ENCODE measurements around the gene GPHA2. TPM values are rescaled to one million over a fixed set of nuclear protein-coding genes. Genes with fewer than 3 reads are reported as not detected.

Gene GPHA2
- total and polyA plus RNA-seq, 2 of the 13 experiments (the other 11 are each of a cell fraction or from before 2014, with no cell fraction given), result 13.0 to 19.1 TPM

DNA sequence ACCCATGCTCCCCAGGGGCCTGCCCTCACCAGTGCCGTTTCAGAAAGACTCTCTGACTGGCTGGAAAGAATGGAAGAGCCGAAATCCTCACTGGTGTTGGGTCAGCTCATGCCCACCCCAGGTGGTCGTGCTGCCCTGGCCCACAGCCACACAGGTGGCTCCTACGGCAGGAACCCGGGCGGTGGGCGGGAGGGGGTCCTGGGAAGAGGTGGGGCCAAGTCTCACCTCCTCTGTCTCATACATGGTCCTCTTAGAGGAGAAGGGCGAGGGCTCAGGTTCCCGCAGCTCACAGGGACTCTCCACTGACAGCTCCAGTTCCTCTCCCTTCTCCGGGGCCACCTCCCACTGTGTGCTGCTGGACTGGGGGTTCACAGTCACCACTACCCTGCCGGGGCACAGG lies 26.9 kb downstream of the GPHA2 start:
- Histone ChIP-seq H3K27me3 (ENCODE audit: control insufficient read depth in 1 of 2, insufficient read depth in 2 of 2, low read length in 2 of 2) (no peaks in the 10 kb centered on the region), H2AFZ (ENCODE audit: low read length) (no peak overlapping the region), H3K9ac (ENCODE audit: insufficient read depth, low read depth, low read length) (no peak overlapping the region), H3K36me3 (replicated peaks in 1 of 2; ENCODE audit: control insufficient read depth in 1 of 2, insufficient read depth in 2 of 2, low read length in 2 of 2) (peaks cover 43 to 66% of the 10 kb centered on the region in 2 experiments; a peak in 4 of 5 replicates), H3K4me3 (replicated peaks in 1 of 3; ENCODE audit: insufficient read depth in 1 of 3, low read depth in 2 of 3, low read length in 3 of 3) (no peak overlapping the region), H4K20me1 (ENCODE audit: insufficient read depth, low read length) (no peaks in the 10 kb centered on the region), H3K79me2 (ENCODE audit: insufficient read depth, low read length) (no peaks in the 10 kb centered on the region), H3K9me3 (ENCODE audit: low read length) (no peaks in the 10 kb centered on the region), H3K4me1 (ENCODE audit: insufficient read depth, low read length) (no peaks in the 10 kb centered on the region), H3K27ac (ENCODE audit: extremely low read length, insufficient read depth, low read length) (no peak overlapping the region), H3K4me2 (ENCODE audit: low read depth, low read length) (no peak overlapping the region)
- intact Hi-C loops (cut with micrococcal nuclease; ENCODE audit: unreplicated experiment) (no loop called here), in situ Hi-C loops (cut with HindIII; ENCODE audit: extremely low pct_ligation_motif_present, low pct_unique_long_range_greater_than_20kb) (no loop called here)
- FAIRE-seq, result no peak
- no CpG with 5 or more reads among the region's 11 CpGs for WGBS (ENCODE audit: low lambda C conversion rate)
- DNase-seq (ENCODE audit: low spot score), result no peak
- CTCF ChIA-PET (ENCODE audit: low intra/inter-chr PET ratio, low total read pairs), result no interaction called here
- no TSS peak for BruUV-seq (replicated peaks)
- no peak for ATAC-seq
- TF ChIP-seq ZNF256 (CRISPR knock-in tag; conservative IDR thresholded peaks at IDR 0.05) (no peak), CHCHD3 (CRISPR knock-in tag; IDR thresholded peaks at IDR 0.05) (no peak), FOXA3 (CRISPR knock-in tag; IDR thresholded peaks at IDR 0.05) (no peak), AHR (CRISPR knock-in tag; IDR thresholded peaks at IDR 0.05) (no peak), KDM5B (CRISPR knock-in tag; IDR thresholded peaks at IDR 0.05; ENCODE audit: borderline replicate concordance) (no peak), ZNF441 (CRISPR knock-in tag; IDR thresholded peaks at IDR 0.05; ENCODE audit: borderline replicate concordance) (no peak), NONO (IDR thresholded peaks at IDR 0.05) (no peak), NONO (CRISPR knock-in tag; conservative IDR thresholded peaks at IDR 0.05) (no peak), PRMT3 (CRISPR knock-in tag; IDR thresholded peaks at IDR 0.05; ENCODE audit: borderline replicate concordance, low read depth) (no peak)
- TF ChIP-seq, protein P1, sequence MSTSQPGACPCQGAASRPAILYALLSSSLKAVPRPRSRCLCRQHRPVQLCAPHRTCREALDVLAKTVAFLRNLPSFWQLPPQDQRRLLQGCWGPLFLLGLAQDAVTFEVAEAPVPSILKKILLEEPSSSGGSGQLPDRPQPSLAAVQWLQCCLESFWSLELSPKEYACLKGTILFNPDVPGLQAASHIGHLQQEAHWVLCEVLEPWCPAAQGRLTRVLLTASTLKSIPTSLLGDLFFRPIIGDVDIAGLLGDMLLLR (CRISPR knock-in tag; IDR thresholded peaks at IDR 0.05), result no peak
- TF ChIP-seq, protein P2, sequence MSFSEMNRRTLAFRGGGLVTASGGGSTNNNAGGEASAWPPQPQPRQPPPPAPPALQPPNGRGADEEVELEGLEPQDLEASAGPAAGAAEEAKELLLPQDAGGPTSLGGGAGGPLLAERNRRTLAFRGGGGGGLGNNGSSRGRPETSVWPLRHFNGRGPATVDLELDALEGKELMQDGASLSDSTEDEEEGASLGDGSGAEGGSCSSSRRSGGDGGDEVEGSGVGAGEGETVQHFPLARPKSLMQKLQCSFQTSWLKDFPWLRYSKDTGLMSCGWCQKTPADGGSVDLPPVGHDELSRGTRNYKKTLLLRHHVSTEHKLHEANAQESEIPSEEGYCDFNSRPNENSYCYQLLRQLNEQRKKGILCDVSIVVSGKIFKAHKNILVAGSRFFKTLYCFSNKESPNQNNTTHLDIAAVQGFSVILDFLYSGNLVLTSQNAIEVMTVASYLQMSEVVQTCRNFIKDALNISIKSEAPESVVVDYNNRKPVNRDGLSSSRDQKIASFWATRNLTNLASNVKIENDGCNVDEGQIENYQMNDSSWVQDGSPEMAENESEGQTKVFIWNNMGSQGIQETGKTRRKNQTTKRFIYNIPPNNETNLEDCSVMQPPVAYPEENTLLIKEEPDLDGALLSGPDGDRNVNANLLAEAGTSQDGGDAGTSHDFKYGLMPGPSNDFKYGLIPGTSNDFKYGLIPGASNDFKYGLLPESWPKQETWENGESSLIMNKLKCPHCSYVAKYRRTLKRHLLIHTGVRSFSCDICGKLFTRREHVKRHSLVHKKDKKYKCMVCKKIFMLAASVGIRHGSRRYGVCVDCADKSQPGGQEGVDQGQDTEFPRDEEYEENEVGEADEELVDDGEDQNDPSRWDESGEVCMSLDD (CRISPR knock-in tag; IDR thresholded peaks at IDR 0.05; ENCODE audit: borderline replicate concordance), result no peak
- POLR2A ChIA-PET, result no interaction called here

Data from HepG2 (cell line).